Mucosa of descending colon (tissue), 3 donors: Measurements from ENCODE around the gene PHACTR2. TPM values are rescaled to one million over a fixed set of nuclear protein-coding genes. Genes with fewer than 3 reads are reported as not detected.
A peak's percentile ranks its signal among the peaks of the same experiment; 100 is the strongest.

Experiments used
- ATAC-seq: fragments of 200-7000 bp; cut with Tn5 transposase; one replicate; pipeline ENCODE4 v1.9.1; 2020; ENCODE audit warnings: mild to moderate bottlenecking, moderate library complexity
- DNase-seq, 3 donors: peaks; one replicate each; pipeline ENCODE4 v3.0.0-alpha.2; 2020
- H3K36me3 ChIP-seq: fragments of 200-600 bp; one replicate; pipeline ENCODE4 v1.8.0; 2021; ENCODE audit warnings: low read depth, mild to moderate bottlenecking
- H3K4me1 ChIP-seq: fragments of 200-600 bp; one replicate; pipeline ENCODE4 v1.8.0; 2021; ENCODE audit warnings: low read depth, mild to moderate bottlenecking
- H3K4me3 ChIP-seq: fragments of 200-600 bp; one replicate; pipeline ENCODE4 v1.8.0; 2021; ENCODE audit warnings: mild to moderate bottlenecking
- H3K9me3 ChIP-seq: fragments of 200-600 bp; one replicate; pipeline ENCODE4 v1.8.0; 2021; ENCODE audit warnings: mild to moderate bottlenecking
- CTCF ChIP-seq: fragments of 200-600 bp; IDR thresholded peaks from one replicate; pipeline ENCODE4 v1.8.0; 2022; ENCODE audit warnings: antibody characterized with exemption, mild to moderate bottlenecking
- intact Hi-C, 2 donors: fragments of 100-400 bp; cut with DNase I in 1 of 2; cut with micrococcal nuclease in 1 of 2; formaldehyde crosslinking; loops; one replicate each; pipeline versions ENCODE4 v1.11.0 to v1.11.1; 2022; cut with DNase I, micrococcal nuclease
- total RNA-seq, 3 donors: library from RNA; stranded (reverse); fragmentation: NEBNext Ultra II Directional in 2 of 3; extraction: Animal tissue kit (Norgen Biotek cat#: 25700) in 2 of 3; gene quantifications; one replicate each; pipeline versions ENCODE4 v1.2.1 to v1.2.4, GENCODE V29; 2021 to 2023
- donor health status: DM: no; HTN: no; CAD: no; lungs with moderate emphysema.
- donor health status: DM: no; HTN: no; CAD: no.
- donor health status: DM: no; HTN: yes; CAD: no.

PHACTR2 gene
- total RNA-seq, 3 donors from 2014 or later = 49.5 to 70.8 (median 53.4) TPM

- H3K9me3 ChIP-seq = no peaks in the 10 kb centered on the region
- intact Hi-C loops = no loop called here
- no peaks in the 10 kb centered on the region for H3K36me3 ChIP-seq
- no peak for DNase-seq
- TF ChIP-seq CTCF = no peak
- H3K4me3 ChIP-seq = no peak overlapping the region
- no peaks in the 10 kb centered on the region for H3K4me1 ChIP-seq
- ATAC-seq = peak; percentile 83
Observed at GRCh38 chr6:143692696-143693095, 14.9 kb downstream of the PHACTR2 start.

GRCh38 chr6:143694013-143694412, 16.2 kb downstream of the PHACTR2 start:
- intact Hi-C loops = no loop called here
- DNase-seq (no peak), ATAC-seq (no peak)
- Histone ChIP-seq H3K4me3 (no peak overlapping the region), H3K4me1 (no peaks in the 10 kb centered on the region), H3K36me3 (no peaks in the 10 kb centered on the region), H3K9me3 (no peaks in the 10 kb centered on the region)
- no peak for TF ChIP-seq CTCF

- DNase-seq (no peak), ATAC-seq (no peak)
- Histone ChIP-seq H3K36me3 (no peaks in the 10 kb centered on the region), H3K4me1 (no peaks in the 10 kb centered on the region), H3K9me3 (no peaks in the 10 kb centered on the region), H3K4me3 (no peak overlapping the region)
- no peak for TF ChIP-seq CTCF
- intact Hi-C loops = no loop called here
Observed at GRCh38 chr6:143694560-143694959, 16.8 kb downstream of the PHACTR2 start.

GRCh38 chr6:143695130-143695968, 17.6 kb downstream of the PHACTR2 start:
- intact Hi-C loops = no loop called here
- Histone ChIP-seq H3K36me3 (no peaks in the 10 kb centered on the region), H3K9me3 (no peaks in the 10 kb centered on the region), H3K4me1 (no peaks in the 10 kb centered on the region), H3K4me3 (no peak overlapping the region)
- TF ChIP-seq CTCF = no peak
- ATAC-seq = peak; percentile 55
- DNase-seq = no peak

GRCh38 chr6:143695969-143696663, 18.4 kb downstream of the PHACTR2 start:
- Histone ChIP-seq H3K36me3 (no peaks in the 10 kb centered on the region), H3K4me3 (no peak overlapping the region), H3K4me1 (no peaks in the 10 kb centered on the region), H3K9me3 (no peaks in the 10 kb centered on the region)
- intact Hi-C loops = no loop called here
- no peak for ATAC-seq
- TF ChIP-seq CTCF = no peak
- no peak for DNase-seq
